ENCODE measurements around the gene NINJ1.

Gene NINJ1

DNA sequence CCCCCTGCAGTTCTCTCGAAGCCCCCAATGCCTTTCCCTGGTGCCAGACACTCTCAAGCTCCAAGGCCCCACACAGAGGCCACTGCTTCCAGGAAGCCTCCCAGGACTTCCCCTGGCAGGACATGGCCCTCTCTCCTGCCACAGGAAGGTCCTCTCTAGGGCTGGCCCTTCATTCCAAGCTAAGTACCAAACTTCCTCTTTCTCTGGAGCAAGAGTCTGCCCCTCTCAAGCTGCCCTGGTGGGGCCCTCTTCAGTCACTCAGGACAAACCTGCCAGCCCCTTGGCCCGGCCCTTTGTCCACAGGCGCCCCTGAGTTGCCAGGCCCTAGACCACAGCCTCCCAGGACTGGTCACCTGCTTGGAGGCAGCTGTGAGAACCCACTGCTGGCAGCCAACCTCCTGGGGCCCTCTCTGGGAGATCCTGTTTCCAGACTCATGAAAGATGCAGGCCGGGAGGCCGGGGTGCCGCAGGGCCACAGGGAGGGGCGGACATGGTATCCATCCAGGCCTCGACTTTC, 6.6 kb downstream of the NINJ1 start:
- TF ChIP-seq, protein P1, sequence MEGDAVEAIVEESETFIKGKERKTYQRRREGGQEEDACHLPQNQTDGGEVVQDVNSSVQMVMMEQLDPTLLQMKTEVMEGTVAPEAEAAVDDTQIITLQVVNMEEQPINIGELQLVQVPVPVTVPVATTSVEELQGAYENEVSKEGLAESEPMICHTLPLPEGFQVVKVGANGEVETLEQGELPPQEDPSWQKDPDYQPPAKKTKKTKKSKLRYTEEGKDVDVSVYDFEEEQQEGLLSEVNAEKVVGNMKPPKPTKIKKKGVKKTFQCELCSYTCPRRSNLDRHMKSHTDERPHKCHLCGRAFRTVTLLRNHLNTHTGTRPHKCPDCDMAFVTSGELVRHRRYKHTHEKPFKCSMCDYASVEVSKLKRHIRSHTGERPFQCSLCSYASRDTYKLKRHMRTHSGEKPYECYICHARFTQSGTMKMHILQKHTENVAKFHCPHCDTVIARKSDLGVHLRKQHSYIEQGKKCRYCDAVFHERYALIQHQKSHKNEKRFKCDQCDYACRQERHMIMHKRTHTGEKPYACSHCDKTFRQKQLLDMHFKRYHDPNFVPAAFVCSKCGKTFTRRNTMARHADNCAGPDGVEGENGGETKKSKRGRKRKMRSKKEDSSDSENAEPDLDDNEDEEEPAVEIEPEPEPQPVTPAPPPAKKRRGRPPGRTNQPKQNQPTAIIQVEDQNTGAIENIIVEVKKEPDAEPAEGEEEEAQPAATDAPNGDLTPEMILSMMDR (IDR thresholded peaks at IDR 0.05; ENCODE audit: borderline replicate concordance, insufficient read depth, low read depth, low read length): no peak
- H3K4me3 ChIP-seq (ENCODE audit: low read depth, low read length): no peak overlapping the region

DNA sequence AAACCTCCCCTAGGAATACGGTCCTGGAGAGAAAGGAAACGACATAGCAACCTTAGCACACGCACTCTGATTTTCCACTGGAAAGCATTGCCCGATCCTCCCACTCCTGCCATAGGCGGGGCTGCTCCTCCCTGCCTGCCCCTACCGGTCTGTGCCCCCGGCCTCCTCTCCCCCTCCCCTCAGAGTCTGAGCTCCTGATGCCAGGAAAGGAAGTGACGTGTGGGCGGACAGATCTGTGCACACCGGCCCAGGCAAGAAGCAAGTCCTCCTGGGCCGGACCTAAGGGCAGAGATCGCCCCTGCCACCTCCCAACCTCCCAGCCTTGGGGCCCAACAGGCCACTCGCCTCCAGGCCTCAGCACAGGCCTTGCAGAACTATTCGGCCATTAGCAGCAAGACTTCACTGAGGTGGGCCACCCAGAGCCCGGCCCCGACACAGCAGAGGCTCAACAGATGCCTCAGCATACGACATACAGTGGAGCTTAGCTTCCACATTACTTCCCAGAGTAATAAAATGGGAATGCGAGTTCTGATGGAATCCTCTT, 7.2 kb downstream of the NINJ1 start:
- TF ChIP-seq, protein P1 (IDR thresholded peaks at IDR 0.05; ENCODE audit: borderline replicate concordance, insufficient read depth, low read depth, low read length): no peak
- H3K4me3 ChIP-seq (ENCODE audit: low read depth, low read length): no peak overlapping the region

DNA sequence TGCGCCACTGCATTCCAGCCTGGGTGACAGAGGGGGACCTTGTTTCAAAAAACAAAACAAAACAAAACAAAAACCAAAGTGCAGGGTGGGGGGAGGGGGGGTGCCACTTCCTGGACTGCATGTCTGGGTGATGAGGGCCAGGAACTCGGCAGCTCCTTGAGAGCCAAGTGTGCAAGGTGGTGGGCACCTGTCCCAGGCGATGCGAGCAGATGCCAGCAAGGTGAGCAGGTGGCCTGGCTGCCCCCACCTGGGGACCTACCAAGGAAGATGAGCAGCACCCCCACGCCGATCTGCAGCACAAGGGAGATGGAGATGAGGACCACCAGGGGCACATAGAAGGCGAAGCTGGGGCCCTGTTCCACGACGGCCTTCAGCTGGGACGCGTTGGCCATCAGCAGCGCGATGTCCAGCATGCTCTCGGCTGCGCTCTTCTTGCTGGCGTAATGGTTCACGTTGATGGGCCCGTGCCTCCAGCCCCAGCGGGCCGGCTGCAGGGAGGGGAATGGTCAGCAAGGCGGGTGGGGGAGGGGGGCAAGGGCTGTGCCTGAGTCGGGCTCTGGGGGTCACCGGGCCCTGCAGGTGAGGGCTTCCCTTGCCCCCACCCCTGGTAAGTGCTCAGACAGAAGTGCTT, 7.8 kb downstream of the NINJ1 start:
- H3K4me3 ChIP-seq (ENCODE audit: low read depth, low read length): no peak overlapping the region
- TF ChIP-seq, protein P1 (IDR thresholded peaks at IDR 0.05; ENCODE audit: borderline replicate concordance, insufficient read depth, low read depth, low read length): no peak

DNA sequence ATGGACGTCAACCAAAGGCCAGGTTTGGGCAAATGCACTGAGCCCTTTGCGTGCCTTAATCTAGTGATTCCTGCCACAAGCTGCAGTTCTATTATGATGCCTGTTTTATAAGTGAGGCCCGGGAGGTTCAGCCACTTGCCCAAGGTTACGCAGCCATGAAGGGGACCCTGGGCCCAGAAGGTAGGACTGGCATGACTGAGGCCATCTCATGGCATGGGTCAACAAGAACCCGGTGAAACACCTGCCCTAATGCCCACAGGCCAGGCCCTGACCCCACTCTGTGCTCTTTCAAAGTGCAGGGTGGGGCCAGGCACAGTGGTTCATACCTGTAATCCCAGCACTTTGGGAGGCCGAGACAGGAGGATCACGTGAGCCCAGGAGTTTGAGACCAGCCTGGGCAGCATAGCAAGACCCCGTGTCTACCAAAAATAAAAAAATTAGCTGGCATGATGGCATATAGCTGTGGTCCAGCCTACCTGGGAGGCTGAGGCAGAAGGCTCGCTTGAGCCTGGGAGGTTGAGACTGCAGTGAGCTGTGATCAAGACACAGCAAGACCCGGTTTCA, 8.6 kb downstream of the NINJ1 start:
- no peak overlapping the region for H3K4me3 ChIP-seq (ENCODE audit: low read depth, low read length)
- TF ChIP-seq, protein P1 (IDR thresholded peaks at IDR 0.05; ENCODE audit: borderline replicate concordance, insufficient read depth, low read depth, low read length): no peak

DNA sequence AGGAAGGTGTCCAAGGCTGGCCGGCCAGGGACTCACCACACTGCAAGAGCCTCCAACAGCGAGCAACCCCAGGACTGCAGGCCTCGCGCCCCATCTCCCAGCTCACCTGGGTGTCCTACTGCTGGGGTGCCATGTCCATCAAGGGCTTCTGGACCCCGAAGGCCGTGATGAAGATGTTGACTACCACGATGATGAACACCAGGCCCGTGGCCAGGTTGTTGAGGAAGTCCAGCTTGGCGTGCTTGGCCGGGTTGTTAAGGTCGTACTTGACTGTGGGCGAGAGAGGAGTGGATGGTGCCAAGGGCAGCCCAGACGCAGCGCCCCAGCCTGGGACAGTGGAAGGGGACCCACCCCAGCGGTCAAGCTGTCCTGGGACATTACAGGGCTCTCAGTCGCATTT, 9.3 kb downstream of the NINJ1 start:
- TF ChIP-seq, protein P1 (IDR thresholded peaks at IDR 0.05; ENCODE audit: borderline replicate concordance, insufficient read depth, low read depth, low read length): no peak
- no peak overlapping the region for H3K4me3 ChIP-seq (ENCODE audit: low read depth, low read length)

DNA sequence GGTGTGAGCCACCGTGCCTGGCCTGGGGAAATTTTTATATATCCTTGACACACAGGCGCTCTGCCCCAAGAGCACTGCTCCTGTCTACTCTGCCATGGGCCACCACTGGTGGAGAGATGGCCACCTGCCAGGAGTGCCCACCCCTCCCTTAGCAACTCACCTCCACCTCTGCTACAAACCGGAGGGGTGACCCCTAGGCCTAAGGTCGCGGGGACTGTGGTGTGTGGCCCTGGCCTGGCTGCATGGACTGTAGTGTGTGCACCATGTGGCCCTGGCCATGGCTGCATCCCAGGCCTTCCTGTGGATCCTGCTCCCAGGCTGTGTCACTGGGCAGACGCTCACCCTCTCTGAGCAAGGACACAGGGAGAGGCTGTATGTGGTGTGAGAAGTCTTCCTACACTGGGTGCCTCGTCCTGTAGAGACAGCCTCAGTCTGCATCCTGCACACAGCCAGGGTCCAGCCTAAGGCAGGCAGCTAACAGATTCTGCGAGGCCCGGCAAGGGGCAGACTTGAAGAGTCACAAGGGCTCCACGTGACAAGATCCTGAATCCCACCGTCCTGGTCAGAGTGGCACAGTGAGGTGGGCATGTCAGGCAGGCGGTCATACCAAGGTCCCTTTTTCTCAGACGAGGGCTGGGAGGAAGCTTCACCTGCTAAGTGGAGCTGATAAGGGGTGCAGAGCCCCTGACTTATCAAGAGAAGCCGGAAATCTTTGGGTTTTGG, 10.3 kb downstream of the NINJ1 start:
- H3K4me3 ChIP-seq (ENCODE audit: low read depth, low read length): no peak overlapping the region
- TF ChIP-seq, protein P1 (IDR thresholded peaks at IDR 0.05; ENCODE audit: borderline replicate concordance, insufficient read depth, low read depth, low read length): no peak
